Mucosa of descending colon (tissue), 3 donors: ENCODE measurements around the gene TCF4. TPM values are rescaled to one million over a fixed set of nuclear protein-coding genes. Genes with fewer than 3 reads are reported as not detected.

Experiments
- ATAC-seq: fragments of 200-7000 bp; cut with Tn5 transposase; one replicate; pipeline ENCODE4 v1.9.1; 2020; ENCODE audit warnings: mild to moderate bottlenecking, moderate library complexity
- DNase-seq, 3 donors: peaks; one replicate each; pipeline ENCODE4 v3.0.0-alpha.2; 2020
- H3K36me3 ChIP-seq: fragments of 200-600 bp; one replicate; pipeline ENCODE4 v1.8.0; 2021; ENCODE audit warnings: low read depth, mild to moderate bottlenecking
- H3K4me1 ChIP-seq: fragments of 200-600 bp; one replicate; pipeline ENCODE4 v1.8.0; 2021; ENCODE audit warnings: low read depth, mild to moderate bottlenecking
- H3K4me3 ChIP-seq: fragments of 200-600 bp; one replicate; pipeline ENCODE4 v1.8.0; 2021; ENCODE audit warnings: mild to moderate bottlenecking
- H3K9me3 ChIP-seq: fragments of 200-600 bp; one replicate; pipeline ENCODE4 v1.8.0; 2021; ENCODE audit warnings: mild to moderate bottlenecking
- intact Hi-C, 2 donors: fragments of 100-400 bp; cut with DNase I in 1 of 2; cut with micrococcal nuclease in 1 of 2; formaldehyde crosslinking; loops; one replicate each; pipeline versions ENCODE4 v1.11.0 to v1.11.1; 2022; cut with DNase I, micrococcal nuclease
- total RNA-seq, 3 donors: library from RNA; stranded (reverse); fragmentation: NEBNext Ultra II Directional in 2 of 3; extraction: Animal tissue kit (Norgen Biotek cat#: 25700) in 2 of 3; gene quantifications; one replicate each; pipeline versions ENCODE4 v1.2.1 to v1.2.4, GENCODE V29; 2021 to 2023
- TF ChIP-seq, protein P1 (sequence below): fragments of 200-600 bp; IDR thresholded peaks from one replicate; pipeline ENCODE4 v1.8.0; 2022; ENCODE audit warnings: antibody characterized with exemption, mild to moderate bottlenecking
- donor health status: DM: no; HTN: no; CAD: no; lungs with moderate emphysema.
- donor health status: DM: no; HTN: no; CAD: no.
- donor health status: DM: no; HTN: yes; CAD: no.

Gene TCF4
- total RNA-seq, 3 donors from 2014 or later: 20.7 to 88.2 (median 24.6) TPM

DNA sequence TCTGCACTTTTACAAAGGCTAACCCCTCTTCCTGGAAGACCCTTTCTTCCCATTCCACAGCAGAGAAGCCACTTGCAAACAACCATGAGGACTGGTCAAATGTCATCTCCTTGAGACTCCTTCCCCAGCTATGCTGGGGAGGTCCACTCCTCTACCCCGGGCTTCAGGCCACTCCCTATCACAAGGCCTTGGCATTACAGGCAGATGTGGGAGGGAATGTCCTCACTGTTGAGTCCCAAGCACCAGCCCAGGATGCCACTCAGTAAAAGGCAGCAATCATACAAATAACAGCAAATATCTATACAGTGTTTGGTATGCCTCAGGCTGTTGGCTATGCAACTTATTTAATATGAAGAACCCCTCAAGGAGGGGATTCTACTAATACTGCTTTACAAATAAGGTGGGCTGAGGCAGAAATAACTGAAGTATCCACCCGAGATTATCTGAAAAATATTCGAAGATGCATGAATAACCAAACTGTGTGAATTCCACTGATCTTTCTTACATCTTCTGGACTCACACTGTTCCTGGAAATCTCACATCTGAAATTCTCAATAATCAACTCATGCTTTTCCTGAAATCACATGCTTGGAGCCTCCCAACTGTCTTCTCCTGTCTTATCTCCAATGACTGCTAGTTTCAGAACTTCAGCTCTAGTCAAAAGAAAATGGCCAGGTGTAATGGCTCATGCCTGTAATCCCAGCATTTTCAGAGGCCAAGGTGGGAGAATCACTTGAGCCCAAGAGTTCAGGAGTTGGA, 226.3 kb downstream of the TCF4 start:
- no peaks in the 10 kb centered on the region for H3K36me3 ChIP-seq
- DNase-seq: no peak
- H3K4me3 ChIP-seq: no peak overlapping the region
- TF ChIP-seq, protein P1, sequence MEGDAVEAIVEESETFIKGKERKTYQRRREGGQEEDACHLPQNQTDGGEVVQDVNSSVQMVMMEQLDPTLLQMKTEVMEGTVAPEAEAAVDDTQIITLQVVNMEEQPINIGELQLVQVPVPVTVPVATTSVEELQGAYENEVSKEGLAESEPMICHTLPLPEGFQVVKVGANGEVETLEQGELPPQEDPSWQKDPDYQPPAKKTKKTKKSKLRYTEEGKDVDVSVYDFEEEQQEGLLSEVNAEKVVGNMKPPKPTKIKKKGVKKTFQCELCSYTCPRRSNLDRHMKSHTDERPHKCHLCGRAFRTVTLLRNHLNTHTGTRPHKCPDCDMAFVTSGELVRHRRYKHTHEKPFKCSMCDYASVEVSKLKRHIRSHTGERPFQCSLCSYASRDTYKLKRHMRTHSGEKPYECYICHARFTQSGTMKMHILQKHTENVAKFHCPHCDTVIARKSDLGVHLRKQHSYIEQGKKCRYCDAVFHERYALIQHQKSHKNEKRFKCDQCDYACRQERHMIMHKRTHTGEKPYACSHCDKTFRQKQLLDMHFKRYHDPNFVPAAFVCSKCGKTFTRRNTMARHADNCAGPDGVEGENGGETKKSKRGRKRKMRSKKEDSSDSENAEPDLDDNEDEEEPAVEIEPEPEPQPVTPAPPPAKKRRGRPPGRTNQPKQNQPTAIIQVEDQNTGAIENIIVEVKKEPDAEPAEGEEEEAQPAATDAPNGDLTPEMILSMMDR: no peak
- no peaks in the 10 kb centered on the region for H3K9me3 ChIP-seq
- intact Hi-C loops: no loop called here
- H3K4me1 ChIP-seq: no peaks in the 10 kb centered on the region
- no peak for ATAC-seq

- DNase-seq (no peak), ATAC-seq (no peak)
- Histone ChIP-seq H3K4me3 (no peak overlapping the region), H3K9me3 (no peaks in the 10 kb centered on the region), H3K36me3 (no peaks in the 10 kb centered on the region), H3K4me1 (no peaks in the 10 kb centered on the region)
- intact Hi-C loops: no loop called here
- TF ChIP-seq, protein P1: no peak
These were observed 227.9 kb downstream of the TCF4 start for GRCh38 chr18:55360061-55360460.

DNA sequence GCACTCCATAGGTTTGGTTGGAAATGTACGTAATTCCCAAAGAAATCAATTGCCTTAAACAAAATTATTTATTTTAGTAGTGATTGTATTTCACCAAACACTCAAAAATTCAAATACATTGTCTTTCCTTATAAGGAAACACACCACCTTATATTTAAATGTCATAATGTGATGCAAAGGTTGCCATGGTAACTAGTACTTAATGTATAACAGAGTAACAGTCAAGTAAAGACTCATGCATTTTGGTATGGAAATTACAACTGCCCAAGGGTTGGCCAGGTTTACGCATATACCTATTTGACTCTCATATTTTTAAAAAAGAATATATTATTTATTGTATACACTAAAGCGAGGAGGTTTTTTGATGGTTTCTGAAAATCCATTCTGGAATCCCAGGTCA, 231.2 kb downstream of the TCF4 start:
- Histone ChIP-seq H3K36me3 (no peaks in the 10 kb centered on the region), H3K4me3 (no peak overlapping the region), H3K9me3 (no peaks in the 10 kb centered on the region), H3K4me1 (no peaks in the 10 kb centered on the region)
- intact Hi-C loops: no loop called here
- DNase-seq (no peak), ATAC-seq (no peak)
- TF ChIP-seq, protein P1: no peak

- no peaks in the 10 kb centered on the region for H3K9me3 ChIP-seq
- TF ChIP-seq, protein P1: no peak
- H3K4me3 ChIP-seq: no peak overlapping the region
- H3K4me1 ChIP-seq: no peaks in the 10 kb centered on the region
- DNase-seq: no peak
- intact Hi-C loops: no loop called here
- H3K36me3 ChIP-seq: no peaks in the 10 kb centered on the region
- no peak for ATAC-seq
These were observed 232.8 kb downstream of the TCF4 start for GRCh38 chr18:55355223-55355622.

DNA sequence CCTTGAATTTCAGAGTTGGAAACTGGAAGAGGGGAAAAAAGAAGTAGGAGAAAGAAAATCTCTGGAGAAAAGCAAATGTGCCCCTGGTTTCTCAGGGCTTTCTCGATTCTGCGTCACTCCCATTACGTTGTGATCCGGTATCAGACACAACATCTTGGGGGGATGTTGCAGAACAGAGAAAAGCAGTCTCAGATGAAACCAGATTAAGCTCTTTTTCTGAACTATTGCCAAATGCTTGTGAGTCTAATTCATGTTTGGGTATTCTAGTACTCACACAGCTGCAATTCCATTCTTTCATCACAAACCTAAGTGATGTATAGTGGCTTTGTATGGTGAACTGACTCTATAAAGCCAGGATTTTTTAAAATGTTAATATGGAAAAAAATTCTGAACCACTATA, 233.2 kb downstream of the TCF4 start:
- Histone ChIP-seq H3K4me3 (no peak overlapping the region), H3K9me3 (no peaks in the 10 kb centered on the region), H3K36me3 (no peaks in the 10 kb centered on the region), H3K4me1 (no peaks in the 10 kb centered on the region)
- ATAC-seq (no peak), DNase-seq (no peak)
- TF ChIP-seq, protein P1: no peak
- intact Hi-C loops: no loop called here
